ENCODE results near the gene CBX1. TPM values are rescaled to one million over a fixed set of nuclear protein-coding genes. Genes with fewer than 3 reads are reported as not detected.
"Not testable (repeated sequence)": the region's sequence is repeated elsewhere in the genome, so short reads cannot be mapped to it uniquely, and the experiment has no call there.

The CBX1 gene
- total RNA-seq, 3 donors from 2014 or later (not counting 1 experiment from before 2014, with no cell fraction given) = 16.9 to 25.4 (median 22.6) TPM

- WGBS (ENCODE audit: insufficient coverage) = 96% methylated on average over 2 of the region's 2 CpGs
- no peaks in the 10 kb centered on the region for H3K4me1 ChIP-seq (ENCODE audit: control insufficient read depth, insufficient read depth, low read length)
- H3K27me3 Mint-ChIP-seq (ENCODE audit: low read depth in 2 of 2) = no peaks in the 10 kb centered on the region
- no peaks in the 10 kb centered on the region for H3K9me3 Mint-ChIP-seq
- no peak overlapping the region for H3K4me3 Mint-ChIP-seq
- H3K9me3 ChIP-seq (ENCODE audit: control insufficient read depth, insufficient read depth, low read length) = no peaks in the 10 kb centered on the region
- H3K36me3 Mint-ChIP-seq = no peaks in the 10 kb centered on the region
- ATAC-seq (no peak), DNase-seq (no peak)
- H3K27ac Mint-ChIP-seq = no peak overlapping the region
- TF ChIP-seq CTCF (IDR thresholded peaks at IDR 0.05) = no peak
- H3K27me3 ChIP-seq (ENCODE audit: control insufficient read depth, insufficient read depth, low read length) = no peaks in the 10 kb centered on the region
- H3K36me3 ChIP-seq (ENCODE audit: control insufficient read depth, insufficient read depth, low read length) = peaks cover 29% of the 10 kb centered on the region
- intact Hi-C loops (cut with micrococcal nuclease) = loop anchor here (10.0 kb wide), 1 partner anchor 125 kb away; the partner anchor contains the start of gene PNPO
- H3K4me3 ChIP-seq (ENCODE audit: low read length) = no peak overlapping the region
- no peaks in the 10 kb centered on the region for H3K4me1 Mint-ChIP-seq
- no peak overlapping the region for H3K27ac ChIP-seq (ENCODE audit: low read length)
Measured at GRCh38 chr17:48070195-48070594, 31.1 kb downstream of the CBX1 start.

- no peaks in the 10 kb centered on the region for H3K4me1 Mint-ChIP-seq
- H3K9me3 Mint-ChIP-seq = no peaks in the 10 kb centered on the region
- Histone ChIP-seq H3K4me3 (ENCODE audit: low read length) (no peak overlapping the region), H3K9me3 (ENCODE audit: control insufficient read depth, insufficient read depth, low read length) (no peaks in the 10 kb centered on the region), H3K27me3 (ENCODE audit: control insufficient read depth, insufficient read depth, low read length) (no peaks in the 10 kb centered on the region), H3K4me1 (ENCODE audit: control insufficient read depth, insufficient read depth, low read length) (no peaks in the 10 kb centered on the region), H3K36me3 (ENCODE audit: control insufficient read depth, insufficient read depth, low read length) (peaks cover 32% of the 10 kb centered on the region), H3K27ac (ENCODE audit: low read length) (no peak overlapping the region)
- H3K36me3 Mint-ChIP-seq = no peaks in the 10 kb centered on the region
- peak in 1 of 2 donors; percentile 26 for DNase-seq
- no peaks in the 10 kb centered on the region for H3K27me3 Mint-ChIP-seq (ENCODE audit: low read depth in 2 of 2)
- 94% methylated on average over 3 of the region's 3 CpGs for WGBS (ENCODE audit: insufficient coverage)
- intact Hi-C loops (cut with micrococcal nuclease) = no loop called here
- H3K4me3 Mint-ChIP-seq = no peak overlapping the region
- no peak for ATAC-seq
- no peak overlapping the region for H3K27ac Mint-ChIP-seq
- TF ChIP-seq CTCF (IDR thresholded peaks at IDR 0.05) = no peak
Measured at GRCh38 chr17:48068491-48068961, 32.8 kb downstream of the CBX1 start.

GRCh38 chr17:48067808-48068207, 33.5 kb downstream of the CBX1 start:
- H3K27me3 ChIP-seq (ENCODE audit: control insufficient read depth, insufficient read depth, low read length); H3K36me3 Mint-ChIP-seq; H3K4me3 ChIP-seq (ENCODE audit: low read length); H3K27me3 Mint-ChIP-seq (ENCODE audit: low read depth in 2 of 2); H3K9me3 Mint-ChIP-seq; intact Hi-C loops (cut with micrococcal nuclease); H3K27ac Mint-ChIP-seq; H3K9me3 ChIP-seq (ENCODE audit: control insufficient read depth, insufficient read depth, low read length); H3K4me1 ChIP-seq (ENCODE audit: control insufficient read depth, insufficient read depth, low read length); H3K4me3 Mint-ChIP-seq; ATAC-seq; DNase-seq; H3K27ac ChIP-seq (ENCODE audit: low read length); H3K4me1 Mint-ChIP-seq: not testable (repeated sequence)
- peaks cover 32% of the 10 kb centered on the region for H3K36me3 ChIP-seq (ENCODE audit: control insufficient read depth, insufficient read depth, low read length)
- 100% methylated on average over 2 of the region's 2 CpGs for WGBS (ENCODE audit: insufficient coverage)

GRCh38 chr17:48067245-48067644, 34.0 kb downstream of the CBX1 start:
- H3K9me3 ChIP-seq (ENCODE audit: control insufficient read depth, insufficient read depth, low read length) = no peaks in the 10 kb centered on the region
- no peaks in the 10 kb centered on the region for H3K27me3 Mint-ChIP-seq (ENCODE audit: low read depth in 2 of 2)
- 100% methylated on average over 3 of the region's 3 CpGs for whole genome bisulfite sequencing (ENCODE audit: insufficient coverage)
- peaks cover 36% of the 10 kb centered on the region for H3K36me3 ChIP-seq (ENCODE audit: control insufficient read depth, insufficient read depth, low read length)
- H3K4me3 Mint-ChIP-seq = no peak overlapping the region
- H3K4me1 ChIP-seq (ENCODE audit: control insufficient read depth, insufficient read depth, low read length) = no peaks in the 10 kb centered on the region
- no peaks in the 10 kb centered on the region for H3K27me3 ChIP-seq (ENCODE audit: control insufficient read depth, insufficient read depth, low read length)
- ATAC-seq (no peak), DNase-seq (no peak)
- intact Hi-C loops (cut with micrococcal nuclease) = no loop called here
- H3K27ac ChIP-seq (ENCODE audit: low read length) = no peak overlapping the region
- no peak for TF ChIP-seq CTCF (IDR thresholded peaks at IDR 0.05)
- H3K9me3 Mint-ChIP-seq = no peaks in the 10 kb centered on the region
- H3K4me1 Mint-ChIP-seq = no peaks in the 10 kb centered on the region
- H3K4me3 ChIP-seq (ENCODE audit: low read length) = no peak overlapping the region
- no peaks in the 10 kb centered on the region for H3K36me3 Mint-ChIP-seq
- peak overlapping the region in 1 of 2 donors; percentile 31 for H3K27ac Mint-ChIP-seq

Measured in natural killer cell (primary cell).